Mammary epithelial cell (primary cell): Measurements from ENCODE around the gene HBG1.
"Not testable (repeated sequence)": the region's sequence is repeated elsewhere in the genome, so short reads cannot be mapped to it uniquely, and the experiment has no call there.

Experiments
- EZH2 ChIP-seq: IDR thresholded peaks from 2 replicates; pipeline ENCODE4 v1.6.1; 2012; ENCODE audit warnings: low read length, inconsistent platforms, borderline replicate concordance
- TF ChIP-seq, protein P1 (sequence below), 2 donors: IDR thresholded peaks in 1 of 2; conservative IDR thresholded peaks in 1 of 2; 2 replicates each; pipeline ENCODE4 v1.5.1; 2011 to 2012; ENCODE audit warnings: inconsistent platforms in 2 of 2, low read length in 2 of 2, mild to moderate bottlenecking in 2 of 2, control low read depth in 1 of 2, low read depth in 1 of 2; ENCODE audit not compliant: insufficient read depth in 1 of 2; ENCODE audit errors: extremely low read depth in 1 of 2

DNA sequence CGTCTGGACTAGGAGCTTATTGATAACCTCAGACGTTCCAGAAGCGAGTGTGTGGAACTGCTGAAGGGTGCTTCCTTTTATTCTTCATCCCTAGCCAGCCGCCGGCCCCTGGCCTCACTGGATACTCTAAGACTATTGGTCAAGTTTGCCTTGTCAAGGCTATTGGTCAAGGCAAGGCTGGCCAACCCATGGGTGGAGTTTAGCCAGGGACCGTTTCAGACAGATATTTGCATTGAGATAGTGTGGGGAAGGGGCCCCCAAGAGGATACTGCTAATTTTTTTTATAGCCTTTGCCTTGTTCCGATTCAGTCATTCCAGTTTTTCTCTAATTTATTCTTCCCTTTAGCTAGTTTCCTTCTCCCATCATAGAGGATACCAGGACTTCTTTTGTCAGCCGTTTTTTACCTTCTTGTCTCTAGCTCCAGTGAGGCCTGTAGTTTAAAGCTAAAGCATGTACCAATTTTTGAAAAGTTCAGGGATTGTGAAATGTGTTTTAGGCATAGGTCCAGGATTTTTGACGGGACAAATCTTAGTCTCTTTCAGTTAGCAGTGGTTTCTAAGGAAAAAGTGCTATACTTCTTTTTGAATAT, at the start of gene HBG1:
- TF ChIP-seq, protein P1, sequence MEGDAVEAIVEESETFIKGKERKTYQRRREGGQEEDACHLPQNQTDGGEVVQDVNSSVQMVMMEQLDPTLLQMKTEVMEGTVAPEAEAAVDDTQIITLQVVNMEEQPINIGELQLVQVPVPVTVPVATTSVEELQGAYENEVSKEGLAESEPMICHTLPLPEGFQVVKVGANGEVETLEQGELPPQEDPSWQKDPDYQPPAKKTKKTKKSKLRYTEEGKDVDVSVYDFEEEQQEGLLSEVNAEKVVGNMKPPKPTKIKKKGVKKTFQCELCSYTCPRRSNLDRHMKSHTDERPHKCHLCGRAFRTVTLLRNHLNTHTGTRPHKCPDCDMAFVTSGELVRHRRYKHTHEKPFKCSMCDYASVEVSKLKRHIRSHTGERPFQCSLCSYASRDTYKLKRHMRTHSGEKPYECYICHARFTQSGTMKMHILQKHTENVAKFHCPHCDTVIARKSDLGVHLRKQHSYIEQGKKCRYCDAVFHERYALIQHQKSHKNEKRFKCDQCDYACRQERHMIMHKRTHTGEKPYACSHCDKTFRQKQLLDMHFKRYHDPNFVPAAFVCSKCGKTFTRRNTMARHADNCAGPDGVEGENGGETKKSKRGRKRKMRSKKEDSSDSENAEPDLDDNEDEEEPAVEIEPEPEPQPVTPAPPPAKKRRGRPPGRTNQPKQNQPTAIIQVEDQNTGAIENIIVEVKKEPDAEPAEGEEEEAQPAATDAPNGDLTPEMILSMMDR (conservative IDR thresholded peaks at IDR 0.05 in 1 of 2, IDR thresholded peaks at IDR 0.05 in 1 of 2; ENCODE audit: extremely low read depth in 1 of 2, insufficient read depth in 1 of 2, low read depth in 1 of 2, low read length in 2 of 2) = not testable (repeated sequence)
- TF ChIP-seq EZH2 = not testable (repeated sequence)
